HEK293 (cell line): ENCODE results near the gene MYOD1.

Experiments
- CTCF ChIA-PET: fragments of 350-600 bp; formaldehyde crosslinking; extraction: SDS; loops from one replicate; lab custom pipeline; 2021; ENCODE audit warnings: antibody characterized with exemption; lab: Yijun Ruan, JAX
- POLR2A ChIA-PET: fragments of 300-600 bp; formaldehyde crosslinking; extraction: SDS; loops from one replicate; lab custom pipeline; 2020; ENCODE audit warnings: antibody characterized with exemption, inconsistent platforms; lab: Yijun Ruan, JAX
- H3K27ac ChIP-seq: fragments of 200-500 bp; sonication (Bioruptor generic); 2 replicates; pipeline ENCODE4 v1.5.1; 2014; ENCODE audit warnings: low read depth, low read length, control low read depth, inconsistent platforms; ENCODE audit errors: extremely low read depth
- H3K36me3 ChIP-seq, 2 experiments: fragments of 200-500 bp in 1 of 2; sonication (Bioruptor generic) in 1 of 2; 1 replicate in 1 of 2; 2 replicates in 1 of 2; pipeline ENCODE4 v1.5.1; 2014 to 2017; ENCODE audit warnings: inconsistent platforms in 2 of 2, low read length in 2 of 2; ENCODE audit not compliant: control insufficient read depth in 2 of 2, insufficient read depth in 1 of 2
- H3K4me1 ChIP-seq: fragments of 200-500 bp; sonication (Bioruptor generic); 2 replicates; pipeline ENCODE4 v1.5.1; 2014; ENCODE audit warnings: mild to moderate bottlenecking, low read length, inconsistent platforms; ENCODE audit not compliant: control insufficient read depth, insufficient read depth
- H3K4me3 ChIP-seq: 2 replicates; pipeline ENCODE4 v1.5.1; 2011; ENCODE audit warnings: low read depth, mild to moderate bottlenecking, control low read depth, low read length, moderate library complexity
- H3K9me3 ChIP-seq: fragments of 200-500 bp; sonication (Bioruptor generic); 2 replicates; pipeline ENCODE4 v1.5.1; 2014; ENCODE audit warnings: low read depth, low read length, inconsistent platforms; ENCODE audit not compliant: control insufficient read depth, insufficient read depth
- GLI4 ChIP-seq: fragments of 450-650 bp; formaldehyde crosslinking; IDR thresholded peaks from 2 replicates; pipeline ENCODE4 v1.5.1; 2016; ENCODE audit warnings: missing biosample characterization, missing genetic modification characterization
- GLIS2 ChIP-seq: fragments of 450-650 bp; formaldehyde crosslinking; IDR thresholded peaks from 2 replicates; pipeline ENCODE4 v1.5.1; 2016; ENCODE audit warnings: missing biosample characterization, missing genetic modification characterization
- KLF7 ChIP-seq: fragments of 450-650 bp; formaldehyde crosslinking; IDR thresholded peaks from 2 replicates; pipeline ENCODE4 v1.5.1; 2016; ENCODE audit warnings: missing biosample characterization, missing genetic modification characterization, borderline replicate concordance
- KLF8 ChIP-seq: fragments of 450-650 bp; formaldehyde crosslinking; IDR thresholded peaks from 2 replicates; pipeline ENCODE4 v1.5.1; 2016; ENCODE audit warnings: missing biosample characterization, missing genetic modification characterization
- REPIN1 ChIP-seq: fragments of 450-650 bp; formaldehyde crosslinking; IDR thresholded peaks from 2 replicates; pipeline ENCODE4 v1.5.1; 2017; ENCODE audit warnings: missing biosample characterization, missing genetic modification characterization, low read depth
- WT1 ChIP-seq: fragments of 450-650 bp; formaldehyde crosslinking; IDR thresholded peaks from 2 replicates; pipeline ENCODE4 v1.5.1; 2016; ENCODE audit warnings: missing biosample characterization, missing genetic modification characterization
- ZFP37 ChIP-seq: fragments of 450-650 bp; formaldehyde crosslinking; IDR thresholded peaks from 2 replicates; pipeline ENCODE4 v1.5.1; 2016; ENCODE audit warnings: missing biosample characterization, missing genetic modification characterization
- ZFP41 ChIP-seq: fragments of 450-650 bp; formaldehyde crosslinking; IDR thresholded peaks from 2 replicates; pipeline ENCODE4 v1.5.1; 2016; ENCODE audit warnings: missing biosample characterization, missing genetic modification characterization, borderline replicate concordance
- ZFP69B ChIP-seq: fragments of 450-650 bp; formaldehyde crosslinking; IDR thresholded peaks from 2 replicates; pipeline ENCODE4 v1.5.1; 2016; ENCODE audit warnings: missing biosample characterization, missing genetic modification characterization
- ZIC2 ChIP-seq: fragments of 450-650 bp; formaldehyde crosslinking; IDR thresholded peaks from 2 replicates; pipeline ENCODE4 v1.5.1; 2016; ENCODE audit warnings: missing biosample characterization, missing genetic modification characterization
- ZNF10 ChIP-seq: fragments of 450-650 bp; formaldehyde crosslinking; IDR thresholded peaks from 2 replicates; pipeline ENCODE4 v1.5.1; 2017; ENCODE audit warnings: missing biosample characterization, missing genetic modification characterization
- ZNF121 ChIP-seq: fragments of 450-650 bp; formaldehyde crosslinking; IDR thresholded peaks from 2 replicates; pipeline ENCODE4 v1.5.1; 2016; ENCODE audit warnings: missing biosample characterization, missing genetic modification characterization
- ZNF23 ChIP-seq: fragments of 450-650 bp; formaldehyde crosslinking; IDR thresholded peaks from 2 replicates; pipeline ENCODE4 v1.5.1; 2016; ENCODE audit warnings: missing biosample characterization, missing genetic modification characterization, borderline replicate concordance
- ZNF292 ChIP-seq: fragments of 450-650 bp; formaldehyde crosslinking; IDR thresholded peaks from 2 replicates; pipeline ENCODE4 v1.5.1; 2016; ENCODE audit warnings: low read depth, missing biosample characterization, missing genetic modification characterization, borderline replicate concordance
- ZNF302 ChIP-seq: fragments of 450-650 bp; formaldehyde crosslinking; IDR thresholded peaks from 2 replicates; pipeline ENCODE4 v1.5.1; 2016; ENCODE audit warnings: missing biosample characterization, missing genetic modification characterization, low read depth
- ZNF311 ChIP-seq: fragments of 450-650 bp; formaldehyde crosslinking; IDR thresholded peaks from 2 replicates; pipeline ENCODE4 v1.5.1; 2017; ENCODE audit warnings: missing biosample characterization, missing genetic modification characterization, borderline replicate concordance
- ZNF37A ChIP-seq: fragments of 450-650 bp; IDR thresholded peaks from 2 replicates; pipeline ENCODE4 v1.5.1; 2018; ENCODE audit warnings: missing biosample characterization, missing genetic modification characterization
- ZNF501 ChIP-seq: fragments of 450-650 bp; formaldehyde crosslinking; IDR thresholded peaks from 2 replicates; pipeline ENCODE4 v1.5.1; 2016; ENCODE audit warnings: missing biosample characterization, missing genetic modification characterization
- ZNF529 ChIP-seq: fragments of 450-650 bp; formaldehyde crosslinking; IDR thresholded peaks from 2 replicates; pipeline ENCODE4 v1.5.1; 2017; ENCODE audit warnings: missing genetic modification characterization, missing biosample characterization; ENCODE audit not compliant: insufficient replicate concordance
- ZNF560 ChIP-seq: fragments of 450-650 bp; formaldehyde crosslinking; IDR thresholded peaks from 2 replicates; pipeline ENCODE4 v1.5.1; 2017; ENCODE audit warnings: missing biosample characterization, missing genetic modification characterization, borderline replicate concordance
- ZNF600 ChIP-seq: fragments of 450-650 bp; formaldehyde crosslinking; IDR thresholded peaks from 2 replicates; pipeline ENCODE4 v1.5.1; 2016; ENCODE audit warnings: missing biosample characterization, missing genetic modification characterization
- ZNF623 ChIP-seq: fragments of 450-650 bp; formaldehyde crosslinking; IDR thresholded peaks from 2 replicates; pipeline ENCODE4 v1.5.1; 2016; ENCODE audit warnings: missing biosample characterization, missing genetic modification characterization
- ZNF776 ChIP-seq: fragments of 450-650 bp; formaldehyde crosslinking; IDR thresholded peaks from 2 replicates; pipeline ENCODE4 v1.5.0; 2017; ENCODE audit warnings: missing biosample characterization, missing genetic modification characterization, borderline replicate concordance
- ZNF777 ChIP-seq: fragments of 450-650 bp; formaldehyde crosslinking; IDR thresholded peaks from 2 replicates; pipeline ENCODE4 v1.5.1; 2017; ENCODE audit warnings: missing biosample characterization, missing genetic modification characterization, borderline replicate concordance
- ZNF791 ChIP-seq: fragments of 450-650 bp; formaldehyde crosslinking; IDR thresholded peaks from 2 replicates; pipeline ENCODE4 v1.5.1; 2016; ENCODE audit warnings: missing biosample characterization, missing genetic modification characterization
- ZSCAN23 ChIP-seq: fragments of 450-650 bp; formaldehyde crosslinking; IDR thresholded peaks from 2 replicates; pipeline ENCODE4 v1.5.1; 2016; ENCODE audit warnings: missing biosample characterization, missing genetic modification characterization
- ZSCAN5A ChIP-seq: fragments of 450-650 bp; formaldehyde crosslinking; IDR thresholded peaks from 2 replicates; pipeline ENCODE4 v1.5.1; 2016; ENCODE audit warnings: missing biosample characterization, missing genetic modification characterization
- TF ChIP-seq, protein P1 (sequence below): fragments of 450-650 bp; formaldehyde crosslinking; IDR thresholded peaks from 2 replicates; pipeline ENCODE4 v1.5.1; 2017; ENCODE audit warnings: missing biosample characterization, missing genetic modification characterization
- TF ChIP-seq, protein P2 (sequence below): fragments of 450-650 bp; formaldehyde crosslinking; IDR thresholded peaks from 2 replicates; pipeline ENCODE4 v1.5.1; 2016; ENCODE audit warnings: missing biosample characterization, missing genetic modification characterization
- TF ChIP-seq, protein P3 (sequence below): IDR thresholded peaks from 2 replicates; pipeline ENCODE4 v1.6.1; 2011; ENCODE audit warnings: mild to moderate bottlenecking, low read depth, low read length, borderline replicate concordance

The MYOD1 gene

DNA sequence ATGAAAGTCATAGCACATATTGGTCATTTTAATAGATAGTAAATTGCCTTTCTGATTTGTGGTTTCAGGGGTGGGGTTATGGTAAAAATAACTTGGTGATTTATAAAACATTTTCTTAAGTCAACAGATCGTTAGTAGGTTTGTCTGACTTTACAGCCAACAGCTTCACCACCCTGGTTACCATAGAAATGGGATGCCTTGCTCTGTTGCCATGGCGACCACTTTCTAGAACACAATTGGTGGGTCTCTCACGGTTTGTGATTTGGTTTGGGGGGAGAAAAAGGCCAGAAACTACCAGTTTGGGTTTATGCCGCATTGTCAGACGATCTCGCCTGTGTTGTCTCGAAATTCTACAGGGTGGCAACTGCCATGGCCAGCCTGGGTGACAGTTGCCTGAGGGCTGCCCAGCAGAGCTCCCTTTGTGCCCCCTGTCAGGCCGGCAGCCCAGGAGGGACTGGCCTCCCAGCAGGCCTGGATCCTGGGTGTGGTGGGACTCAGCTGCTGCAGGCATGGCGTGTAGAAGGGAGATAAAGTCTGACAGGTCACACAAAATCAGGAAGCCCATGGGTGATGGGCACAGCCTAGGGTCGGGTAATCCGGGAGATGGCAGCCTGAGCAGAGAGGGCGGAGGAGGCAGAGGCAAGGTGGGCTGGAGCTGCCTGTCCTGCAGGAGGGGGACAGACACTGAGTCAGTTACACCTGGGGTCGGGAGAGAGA is 46.1 kb downstream of the MYOD1 start:
- H3K27ac ChIP-seq: no peak overlapping the region
- TF ChIP-seq, protein P1, sequence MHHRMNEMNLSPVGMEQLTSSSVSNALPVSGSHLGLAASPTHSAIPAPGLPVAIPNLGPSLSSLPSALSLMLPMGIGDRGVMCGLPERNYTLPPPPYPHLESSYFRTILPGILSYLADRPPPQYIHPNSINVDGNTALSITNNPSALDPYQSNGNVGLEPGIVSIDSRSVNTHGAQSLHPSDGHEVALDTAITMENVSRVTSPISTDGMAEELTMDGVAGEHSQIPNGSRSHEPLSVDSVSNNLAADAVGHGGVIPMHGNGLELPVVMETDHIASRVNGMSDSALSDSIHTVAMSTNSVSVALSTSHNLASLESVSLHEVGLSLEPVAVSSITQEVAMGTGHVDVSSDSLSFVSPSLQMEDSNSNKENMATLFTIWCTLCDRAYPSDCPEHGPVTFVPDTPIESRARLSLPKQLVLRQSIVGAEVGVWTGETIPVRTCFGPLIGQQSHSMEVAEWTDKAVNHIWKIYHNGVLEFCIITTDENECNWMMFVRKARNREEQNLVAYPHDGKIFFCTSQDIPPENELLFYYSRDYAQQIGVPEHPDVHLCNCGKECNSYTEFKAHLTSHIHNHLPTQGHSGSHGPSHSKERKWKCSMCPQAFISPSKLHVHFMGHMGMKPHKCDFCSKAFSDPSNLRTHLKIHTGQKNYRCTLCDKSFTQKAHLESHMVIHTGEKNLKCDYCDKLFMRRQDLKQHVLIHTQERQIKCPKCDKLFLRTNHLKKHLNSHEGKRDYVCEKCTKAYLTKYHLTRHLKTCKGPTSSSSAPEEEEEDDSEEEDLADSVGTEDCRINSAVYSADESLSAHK (tag by site-specific recombination): no peak
- no peak for TF ChIP-seq ZNF529 (tag by site-specific recombination)
- no peak for TF ChIP-seq ZNF600 (tag by site-specific recombination)
- TF ChIP-seq ZFP41 (tag by site-specific recombination): no peak
- TF ChIP-seq ZIC2 (tag by site-specific recombination): no peak
- TF ChIP-seq ZNF501 (tag by site-specific recombination): no peak
- no peak for TF ChIP-seq ZNF121
- TF ChIP-seq ZNF776: no peak
- TF ChIP-seq ZNF791 (tag by site-specific recombination): no peak
- TF ChIP-seq ZNF292 (tag by site-specific recombination): no peak
- TF ChIP-seq ZNF623 (tag by site-specific recombination): no peak
- no peak for TF ChIP-seq ZFP69B (tag by site-specific recombination)
- TF ChIP-seq, all 188 proteins: peak for 0
- ChIA-PET CTCF (interaction anchor here (0.7 to 1.0 kb wide), 2 partner anchors 112 to 214 kb away, joined by 5 to 6 read pairs; no protein-coding TSS in a partner anchor), POLR2A (no interaction called here)
- Histone ChIP-seq H3K4me1 (no peaks in the 10 kb centered on the region), H3K36me3 (no peaks in the 10 kb centered on the region), H3K9me3 (no peaks in the 10 kb centered on the region), H3K4me3 (no peak overlapping the region)

DNA sequence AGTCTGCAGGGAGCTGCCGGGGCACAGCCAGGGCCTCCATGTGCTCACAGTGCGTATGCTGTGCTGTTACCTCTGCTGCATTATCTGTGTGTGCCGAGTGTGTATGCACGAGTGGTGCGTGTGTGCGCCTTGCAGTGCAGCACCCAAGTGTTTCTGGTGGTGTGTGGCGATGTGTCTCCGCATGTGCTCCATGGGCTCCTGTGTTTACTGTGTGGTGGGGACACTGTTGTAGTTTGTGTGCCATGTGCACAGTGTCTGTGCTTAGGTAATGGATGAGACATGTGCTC is 46.6 kb downstream of the MYOD1 start:
- Histone ChIP-seq H3K4me3 (no peak overlapping the region), H3K9me3 (no peaks in the 10 kb centered on the region), H3K4me1 (no peaks in the 10 kb centered on the region), H3K27ac (no peak overlapping the region), H3K36me3 (no peaks in the 10 kb centered on the region)
- ChIA-PET POLR2A (no interaction called here), CTCF (no interaction called here)
- TF ChIP-seq WT1 (tag by site-specific recombination) (no peak), ZNF37A (no peak), ZSCAN23 (no peak), ZNF777 (tag by site-specific recombination) (no peak), ZNF302 (tag by site-specific recombination) (no peak), ZSCAN5A (no peak), ZNF10 (tag by site-specific recombination) (no peak), ZNF311 (tag by site-specific recombination) (no peak), GLI4 (tag by site-specific recombination) (no peak), KLF8 (tag by site-specific recombination) (no peak), KLF7 (no peak), REPIN1 (tag by site-specific recombination) (no peak), ZNF560 (tag by site-specific recombination) (no peak), ZNF23 (tag by site-specific recombination) (no peak), GLIS2 (tag by site-specific recombination) (no peak), ZFP37 (tag by site-specific recombination) (no peak)
- TF ChIP-seq, protein P2, sequence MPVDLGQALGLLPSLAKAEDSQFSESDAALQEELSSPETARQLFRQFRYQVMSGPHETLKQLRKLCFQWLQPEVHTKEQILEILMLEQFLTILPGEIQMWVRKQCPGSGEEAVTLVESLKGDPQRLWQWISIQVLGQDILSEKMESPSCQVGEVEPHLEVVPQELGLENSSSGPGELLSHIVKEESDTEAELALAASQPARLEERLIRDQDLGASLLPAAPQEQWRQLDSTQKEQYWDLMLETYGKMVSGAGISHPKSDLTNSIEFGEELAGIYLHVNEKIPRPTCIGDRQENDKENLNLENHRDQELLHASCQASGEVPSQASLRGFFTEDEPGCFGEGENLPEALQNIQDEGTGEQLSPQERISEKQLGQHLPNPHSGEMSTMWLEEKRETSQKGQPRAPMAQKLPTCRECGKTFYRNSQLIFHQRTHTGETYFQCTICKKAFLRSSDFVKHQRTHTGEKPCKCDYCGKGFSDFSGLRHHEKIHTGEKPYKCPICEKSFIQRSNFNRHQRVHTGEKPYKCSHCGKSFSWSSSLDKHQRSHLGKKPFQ (tag by site-specific recombination): no peak
- TF ChIP-seq, protein P3, sequence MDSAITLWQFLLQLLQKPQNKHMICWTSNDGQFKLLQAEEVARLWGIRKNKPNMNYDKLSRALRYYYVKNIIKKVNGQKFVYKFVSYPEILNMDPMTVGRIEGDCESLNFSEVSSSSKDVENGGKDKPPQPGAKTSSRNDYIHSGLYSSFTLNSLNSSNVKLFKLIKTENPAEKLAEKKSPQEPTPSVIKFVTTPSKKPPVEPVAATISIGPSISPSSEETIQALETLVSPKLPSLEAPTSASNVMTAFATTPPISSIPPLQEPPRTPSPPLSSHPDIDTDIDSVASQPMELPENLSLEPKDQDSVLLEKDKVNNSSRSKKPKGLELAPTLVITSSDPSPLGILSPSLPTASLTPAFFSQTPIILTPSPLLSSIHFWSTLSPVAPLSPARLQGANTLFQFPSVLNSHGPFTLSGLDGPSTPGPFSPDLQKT: no peak
